Measurements from ENCODE around the gene CPNE6.

- TF ChIP-seq KLF1 (tag by site-specific recombination; IDR thresholded peaks at IDR 0.05) = no peak
- TF ChIP-seq ZNF248 (tag by site-specific recombination; IDR thresholded peaks at IDR 0.05) = no peak
- no peak for TF ChIP-seq ZNF645 (tag by site-specific recombination; IDR thresholded peaks at IDR 0.05)
- no peak for TF ChIP-seq CTCF (tag by site-specific recombination; IDR thresholded peaks at IDR 0.05)
- TF ChIP-seq ZNF549 (tag by site-specific recombination; IDR thresholded peaks at IDR 0.05) = no peak
- no peak for TF ChIP-seq ZNF140 (tag by site-specific recombination; IDR thresholded peaks at IDR 0.05)
- no peak for TF ChIP-seq ZNF175 (tag by site-specific recombination; IDR thresholded peaks at IDR 0.05)
- TF ChIP-seq ZNF621 (tag by site-specific recombination; IDR thresholded peaks at IDR 0.05) = no peak
- no peak for TF ChIP-seq REST (tag by site-specific recombination; IDR thresholded peaks at IDR 0.05)
- no peak for TF ChIP-seq PRDM1 (tag by site-specific recombination; IDR thresholded peaks at IDR 0.05)
Observed at GRCh38 chr14:24063263-24063836, 8.0 kb upstream of the CPNE6 start.

Measured in HEK293 (cell line).